MCF 10A (cell line): ENCODE data around the gene EEF1E1. TPM values are rescaled to one million over a fixed set of nuclear protein-coding genes. Genes with fewer than 3 reads are reported as not detected.
A peak's percentile ranks its signal among the peaks of the same experiment; 100 is the strongest.

Source experiments
- BruUV-seq: library from RNA; stranded (reverse); fragments of 400-500 nt; replicated peaks from 2 replicates; lab custom pipeline; 2021; lab: Mats Ljungman, UMichigan
- CTCF ChIA-PET: fragments of 300-600 bp; sonication (Branson Sonifier 250); formaldehyde crosslinking; extraction: SDS; loops from one replicate; lab custom pipeline; 2021; ENCODE audit warnings: antibody characterized with exemption, inconsistent platforms; lab: Yijun Ruan, JAX
- POLR2A ChIA-PET: fragments of 300-600, 350-650 bp; sonication (Branson Sonifier 250); formaldehyde crosslinking; extraction: SDS; loops from one replicate; lab custom pipeline; 2020; ENCODE audit warnings: antibody characterized with exemption, inconsistent platforms; lab: Yijun Ruan, JAX
- DNase-seq: peaks from one replicate; pipeline ENCODE4 v3.0.0-alpha.2; 2018; ENCODE audit not compliant: unreplicated experiment
- H3K27ac Mint-ChIP-seq: one replicate; pipeline ENCODE4 v1.8.0; 2022; ENCODE audit warnings: mild to moderate bottlenecking, low read depth, mixed read lengths; ENCODE audit not compliant: unreplicated experiment
- H3K27me3 Mint-ChIP-seq: one replicate; pipeline ENCODE4 v1.8.0; 2022; ENCODE audit warnings: mixed read lengths; ENCODE audit not compliant: insufficient read depth, unreplicated experiment
- H3K36me3 Mint-ChIP-seq: one replicate; pipeline ENCODE4 v1.8.0; 2022; ENCODE audit warnings: mild to moderate bottlenecking, moderate library complexity, mixed read lengths; ENCODE audit not compliant: insufficient read depth, unreplicated experiment
- H3K4me1 Mint-ChIP-seq: one replicate; pipeline ENCODE4 v1.8.0; 2022; ENCODE audit warnings: mixed read lengths; ENCODE audit not compliant: insufficient read depth, unreplicated experiment
- H3K4me3 Mint-ChIP-seq: one replicate; pipeline ENCODE4 v1.8.0; 2022; ENCODE audit warnings: mild to moderate bottlenecking, moderate library complexity, mixed read lengths; ENCODE audit not compliant: unreplicated experiment
- H3K9me3 Mint-ChIP-seq: one replicate; pipeline ENCODE4 v1.8.0; 2022; ENCODE audit warnings: mixed read lengths; ENCODE audit not compliant: unreplicated experiment
- intact Hi-C: fragments of 100-400 bp; cut with micrococcal nuclease; formaldehyde crosslinking; loops from 2 replicates; pipeline ENCODE4 v1.14.1; 2022
- total RNA-seq: library from RNA; stranded (reverse); gene quantifications from 2 replicates; pipeline ENCODE4 v1.2.3, GENCODE V29; 2022
- TF ChIP-seq, protein P1 (sequence below): fragments of 200-600 bp; IDR thresholded peaks from one replicate; pipeline ENCODE4 v1.8.0; 2022; ENCODE audit warnings: antibody characterized with exemption, mild to moderate bottlenecking; ENCODE audit not compliant: unreplicated experiment

The EEF1E1 gene
- total RNA-seq, 1 experiment from 2014 or later, result 56.7 TPM

DNA sequence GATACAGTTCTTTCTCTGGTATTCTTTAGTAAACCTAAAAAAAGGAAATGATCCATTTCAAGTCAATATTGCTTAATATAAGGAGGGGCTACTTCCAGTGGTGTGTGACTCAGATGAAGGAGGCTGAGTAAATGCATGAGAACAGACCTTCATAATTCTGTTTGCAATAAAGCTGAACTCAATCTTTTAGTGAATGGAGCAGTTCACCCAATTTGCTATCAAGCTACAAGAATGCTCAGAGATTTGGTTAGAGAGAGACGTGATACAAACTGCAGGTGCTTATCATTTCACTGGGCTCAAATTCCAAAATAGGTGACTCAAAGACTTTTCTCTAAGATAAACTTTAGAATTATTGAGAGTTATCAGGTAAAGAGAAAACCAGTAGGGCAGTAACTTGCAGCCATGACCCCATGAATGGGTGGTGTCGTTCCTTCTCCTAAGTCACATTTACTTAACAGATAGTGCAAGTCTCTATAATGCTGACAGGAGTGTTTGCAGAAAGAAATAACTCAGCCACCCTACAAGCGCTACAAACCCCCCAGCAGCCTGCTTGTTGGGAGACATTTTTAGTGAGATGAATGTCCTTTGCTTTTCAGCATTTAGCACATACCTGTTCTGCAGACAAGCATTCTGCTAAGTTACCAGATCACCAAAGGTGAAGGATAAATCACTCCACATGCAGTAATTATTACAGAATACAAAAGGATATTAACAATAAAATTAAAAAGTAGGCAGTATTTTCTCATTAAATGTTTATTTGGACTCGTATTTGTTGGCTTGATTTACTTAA is 21.8 kb downstream of the EEF1E1 start:
- Mint-ChIP-seq H3K4me1 (peaks cover 28% of the 10 kb centered on the region), H3K4me3 (no peak overlapping the region), H3K27ac (peak overlapping the region; percentile 5), H3K9me3 (no peaks in the 10 kb centered on the region), H3K27me3 (no peaks in the 10 kb centered on the region), H3K36me3 (peaks cover 23% of the 10 kb centered on the region)
- ChIA-PET CTCF (interaction anchor here (1.4 kb wide), 1 partner anchor 9 kb away, joined by 7 read pairs; no protein-coding TSS in a partner anchor), POLR2A (interaction anchor here (0.5 to 1.8 kb wide), 5 partner anchors 12 to 748 kb away, joined by 3 to 5 read pairs (median 4); partner anchors contain the start of genes BLOC1S5 and EEF1E1)
- DNase-seq, result peak; percentile 70
- intact Hi-C loops, result no loop called here
- BruUV-seq, result no TSS peak
- TF ChIP-seq, protein P1, sequence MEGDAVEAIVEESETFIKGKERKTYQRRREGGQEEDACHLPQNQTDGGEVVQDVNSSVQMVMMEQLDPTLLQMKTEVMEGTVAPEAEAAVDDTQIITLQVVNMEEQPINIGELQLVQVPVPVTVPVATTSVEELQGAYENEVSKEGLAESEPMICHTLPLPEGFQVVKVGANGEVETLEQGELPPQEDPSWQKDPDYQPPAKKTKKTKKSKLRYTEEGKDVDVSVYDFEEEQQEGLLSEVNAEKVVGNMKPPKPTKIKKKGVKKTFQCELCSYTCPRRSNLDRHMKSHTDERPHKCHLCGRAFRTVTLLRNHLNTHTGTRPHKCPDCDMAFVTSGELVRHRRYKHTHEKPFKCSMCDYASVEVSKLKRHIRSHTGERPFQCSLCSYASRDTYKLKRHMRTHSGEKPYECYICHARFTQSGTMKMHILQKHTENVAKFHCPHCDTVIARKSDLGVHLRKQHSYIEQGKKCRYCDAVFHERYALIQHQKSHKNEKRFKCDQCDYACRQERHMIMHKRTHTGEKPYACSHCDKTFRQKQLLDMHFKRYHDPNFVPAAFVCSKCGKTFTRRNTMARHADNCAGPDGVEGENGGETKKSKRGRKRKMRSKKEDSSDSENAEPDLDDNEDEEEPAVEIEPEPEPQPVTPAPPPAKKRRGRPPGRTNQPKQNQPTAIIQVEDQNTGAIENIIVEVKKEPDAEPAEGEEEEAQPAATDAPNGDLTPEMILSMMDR, result no peak

DNA sequence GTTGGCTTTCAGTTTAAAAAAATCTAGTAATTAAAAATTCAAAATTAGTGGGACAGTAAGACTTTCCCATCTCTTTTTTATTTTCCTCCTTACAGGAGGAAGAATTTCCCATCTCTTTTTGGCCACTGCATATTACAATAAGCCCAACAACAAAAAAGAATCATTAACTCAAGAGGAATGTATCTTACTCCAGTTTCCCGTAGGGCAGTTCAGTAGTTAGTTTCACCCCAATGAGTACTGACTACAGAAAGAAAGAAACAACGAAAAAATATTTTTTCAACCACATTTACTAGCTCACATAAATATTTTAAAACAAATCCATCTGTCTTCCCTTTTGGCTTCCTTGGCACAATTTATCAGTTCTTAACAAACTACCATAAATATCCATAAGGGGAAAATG is 23.2 kb downstream of the EEF1E1 start:
- H3K27me3 Mint-ChIP-seq, result no peaks in the 10 kb centered on the region
- peaks cover 28% of the 10 kb centered on the region for H3K4me1 Mint-ChIP-seq
- BruUV-seq, result no TSS peak
- peaks cover 23% of the 10 kb centered on the region for H3K36me3 Mint-ChIP-seq
- no peak for DNase-seq
- H3K9me3 Mint-ChIP-seq, result no peaks in the 10 kb centered on the region
- no peak overlapping the region for H3K27ac Mint-ChIP-seq
- intact Hi-C loops, result no loop called here
- POLR2A ChIA-PET, result interaction anchor here (0.8 to 1.8 kb wide), 3 partner anchors 10 to 210 kb away, joined by 3 to 5 read pairs (median 4); no protein-coding TSS in a partner anchor
- no peak overlapping the region for H3K4me3 Mint-ChIP-seq
- TF ChIP-seq, protein P1, result no peak
- CTCF ChIA-PET, result interaction anchor here (0.8 kb wide), 1 partner anchor 1348 kb away, joined by 4 read pairs; no protein-coding TSS in a partner anchor

DNA sequence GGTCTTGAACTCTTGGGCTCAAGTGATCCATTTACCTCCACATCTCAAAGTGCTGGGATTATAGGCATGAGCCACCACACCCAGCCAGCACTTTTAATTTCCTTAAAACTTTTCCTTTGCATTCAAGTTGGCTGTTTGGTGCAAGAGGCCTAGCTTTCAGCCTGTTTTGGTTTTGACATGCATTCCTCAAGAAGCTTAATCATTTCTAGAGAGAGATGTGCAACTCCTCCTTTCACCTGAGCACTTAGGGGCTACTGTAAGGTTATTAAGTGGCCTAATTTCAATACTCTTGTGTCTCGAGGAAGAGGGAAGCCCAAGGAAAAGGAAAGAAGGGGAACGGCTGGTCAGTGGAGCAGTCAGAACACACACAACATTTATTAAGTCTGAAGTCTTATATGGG is 24.4 kb downstream of the EEF1E1 start:
- Mint-ChIP-seq H3K4me3 (no peak overlapping the region), H3K9me3 (no peaks in the 10 kb centered on the region), H3K36me3 (peaks cover 23% of the 10 kb centered on the region), H3K27ac (no peak overlapping the region), H3K4me1 (peaks cover 19% of the 10 kb centered on the region), H3K27me3 (no peaks in the 10 kb centered on the region)
- ChIA-PET CTCF (no interaction called here), POLR2A (interaction anchor here (0.8 to 1.2 kb wide), 2 partner anchors 13 to 15 kb away, joined by 3 read pairs; no protein-coding TSS in a partner anchor)
- intact Hi-C loops, result no loop called here
- no TSS peak for BruUV-seq
- TF ChIP-seq, protein P1, result no peak
- no peak for DNase-seq

DNA sequence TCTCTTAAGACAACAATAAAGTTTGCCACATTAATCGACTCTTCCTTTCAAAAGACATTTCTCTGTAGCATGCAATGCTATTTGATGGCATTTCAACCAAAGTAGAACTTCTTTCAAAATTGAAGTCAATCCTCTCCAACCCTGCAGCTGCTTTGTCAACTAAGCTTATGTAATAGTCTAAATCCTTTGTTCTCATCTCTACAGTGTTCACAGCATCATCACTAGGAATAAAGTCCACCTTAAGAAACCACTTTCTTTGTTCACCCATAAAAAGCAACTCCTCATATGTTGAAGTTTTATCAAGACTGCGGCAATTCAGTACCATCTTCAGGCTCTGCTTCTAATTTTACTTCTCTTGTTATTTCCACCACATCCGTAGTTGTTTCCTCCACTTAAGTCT is 26.6 kb downstream of the EEF1E1 start:
- Mint-ChIP-seq H3K36me3 (peaks cover 12% of the 10 kb centered on the region), H3K4me3 (no peak overlapping the region), H3K4me1 (peaks cover 11% of the 10 kb centered on the region), H3K27me3 (no peaks in the 10 kb centered on the region), H3K9me3 (no peaks in the 10 kb centered on the region), H3K27ac (no peak overlapping the region)
- TF ChIP-seq, protein P1, result no peak
- no TSS peak for BruUV-seq
- POLR2A ChIA-PET, result no interaction called here
- intact Hi-C loops, result no loop called here
- DNase-seq, result no peak
- CTCF ChIA-PET, result no interaction called here
